H9 (cell line): ENCODE results near the gene MRAP. TPM values are rescaled to one million over a fixed set of nuclear protein-coding genes. Genes with fewer than 3 reads are reported as not detected.

Experiments
- DNase-seq: peaks from one replicate; pipeline ENCODE4 v3.0.0-alpha.2; 2017
- H2AFZ ChIP-seq: one replicate; pipeline ENCODE4 v1.6.1; 2013; ENCODE audit warnings: mild to moderate bottlenecking, low read length, control low read depth, moderate library complexity
- H2AK5ac ChIP-seq: 2 replicates; pipeline ENCODE4 v1.6.1; 2013; ENCODE audit warnings: low read length, control low read depth, mixed read lengths; ENCODE audit not compliant: insufficient read length
- H2BK120ac ChIP-seq: one replicate; pipeline ENCODE4 v1.6.1; 2013; ENCODE audit warnings: low read depth, mild to moderate bottlenecking, low read length, control low read depth, inconsistent platforms; ENCODE audit not compliant: poor library complexity, severe bottlenecking
- H2BK12ac ChIP-seq: 2 replicates; pipeline ENCODE4 v1.6.1; 2013; ENCODE audit warnings: low read length, control low read depth, mixed read lengths, low read depth; ENCODE audit not compliant: insufficient read length
- H2BK15ac ChIP-seq: 2 replicates; pipeline ENCODE4 v1.6.1; 2013; ENCODE audit warnings: low read depth, low read length, control low read depth
- H2BK20ac ChIP-seq: one replicate; pipeline ENCODE4 v1.6.1; 2013; ENCODE audit warnings: low read depth, mild to moderate bottlenecking, low read length, control low read depth, inconsistent platforms; ENCODE audit not compliant: poor library complexity, severe bottlenecking
- H2BK5ac ChIP-seq: 2 replicates; pipeline ENCODE4 v1.6.1; 2013; ENCODE audit warnings: low read length, control low read depth, mixed read lengths; ENCODE audit not compliant: insufficient read length
- H3K14ac ChIP-seq: 2 replicates; pipeline ENCODE4 v1.6.1; 2013; ENCODE audit warnings: low read length, control low read depth; ENCODE audit not compliant: insufficient read depth
- H3K18ac ChIP-seq: 2 replicates; pipeline ENCODE4 v1.6.1; 2013; ENCODE audit warnings: low read depth, mild to moderate bottlenecking, mixed read lengths, low read length, control low read depth; ENCODE audit not compliant: insufficient read length
- H3K23ac ChIP-seq: 2 replicates; pipeline ENCODE4 v1.6.1; 2013; ENCODE audit warnings: low read length, control low read depth, mixed read lengths, low read depth; ENCODE audit not compliant: insufficient read length
- H3K23me2 ChIP-seq: 2 replicates; pipeline ENCODE4 v1.6.1; 2013; ENCODE audit warnings: low read depth, mild to moderate bottlenecking, mixed read lengths, low read length, control low read depth; ENCODE audit not compliant: insufficient read length, poor library complexity, severe bottlenecking
- H3K27ac ChIP-seq: 2 replicates; pipeline ENCODE4 v1.5.1; 2013; ENCODE audit warnings: low read length, control low read depth, mixed read lengths, low read depth; ENCODE audit not compliant: insufficient read length
- H3K27me3 ChIP-seq: 2 replicates; pipeline ENCODE4 v1.6.1; 2013; ENCODE audit warnings: low read length, control low read depth, inconsistent platforms; ENCODE audit not compliant: insufficient read depth
- H3K4ac ChIP-seq: 2 replicates; pipeline ENCODE4 v1.6.1; 2013; ENCODE audit warnings: low read depth, mild to moderate bottlenecking, control low read depth, inconsistent platforms, low read length, moderate library complexity
- H3K4me1 ChIP-seq: 2 replicates; pipeline ENCODE4 v1.6.1; 2013; ENCODE audit warnings: low read length, control low read depth, inconsistent platforms; ENCODE audit not compliant: insufficient read depth
- H3K4me2 ChIP-seq: 2 replicates; pipeline ENCODE4 v1.6.1; 2013; ENCODE audit warnings: low read length, control low read depth, mixed read lengths; ENCODE audit not compliant: insufficient read length, insufficient read depth
- H3K56ac ChIP-seq: 2 replicates; pipeline ENCODE4 v1.6.1; 2013; ENCODE audit warnings: low read depth, mild to moderate bottlenecking, mixed read lengths, low read length, control low read depth; ENCODE audit not compliant: insufficient read length
- H3K79me1 ChIP-seq: 2 replicates; pipeline ENCODE4 v1.6.1; 2013; ENCODE audit warnings: low read depth, mild to moderate bottlenecking, moderate library complexity, low read length, control low read depth, inconsistent platforms; ENCODE audit not compliant: insufficient read depth, poor library complexity, severe bottlenecking
- H3K79me2 ChIP-seq: 2 replicates; pipeline ENCODE4 v1.6.1; 2013; ENCODE audit warnings: low read length, control low read depth, inconsistent platforms; ENCODE audit not compliant: insufficient read depth
- H3K9ac ChIP-seq: 2 replicates; pipeline ENCODE4 v1.6.1; 2013; ENCODE audit warnings: low read length, control low read depth, mixed read lengths; ENCODE audit not compliant: insufficient read length; ENCODE audit errors: extremely low read depth
- H3K9me3 ChIP-seq: one replicate; pipeline ENCODE4 v1.6.1; 2013; ENCODE audit warnings: low read depth, low read length, inconsistent platforms; ENCODE audit not compliant: control insufficient read depth
- H3T11ph ChIP-seq: one replicate; pipeline ENCODE4 v1.6.1; 2013; ENCODE audit warnings: mild to moderate bottlenecking, low read length, control low read depth, inconsistent platforms
- H4K20me1 ChIP-seq: one replicate; pipeline ENCODE4 v1.6.1; 2013; ENCODE audit not compliant: control insufficient read depth, insufficient read length, insufficient read depth
- H4K5ac ChIP-seq: 2 replicates; pipeline ENCODE4 v1.6.1; 2013; ENCODE audit warnings: low read depth, mild to moderate bottlenecking, mixed read lengths, low read length, control low read depth; ENCODE audit not compliant: insufficient read length
- H4K8ac ChIP-seq: replicated peaks from 2 replicates; pipeline ENCODE4 v1.6.1; 2013; ENCODE audit warnings: low read length, control low read depth, mixed read lengths, low read depth; ENCODE audit not compliant: insufficient read length
- H4K91ac ChIP-seq: 2 replicates; pipeline ENCODE4 v1.6.1; 2013; ENCODE audit warnings: low read depth, mild to moderate bottlenecking, moderate library complexity, mixed read lengths, low read length, control low read depth; ENCODE audit not compliant: insufficient read length
- H3K27ac Mint-ChIP-seq, 3 experiments: 2 replicates in 2 of 3; 3 replicates in 1 of 3; pipeline ENCODE4 v1.8.0; 2020 to 2021; ENCODE audit warnings: mixed read lengths in 3 of 3, mild to moderate bottlenecking in 1 of 3, moderate library complexity in 1 of 3
- H3K27me3 Mint-ChIP-seq: 2 replicates; pipeline ENCODE4 v1.8.0; 2021; ENCODE audit warnings: low read depth, mild to moderate bottlenecking, moderate library complexity, mixed read lengths
- H3K36me3 Mint-ChIP-seq, 3 experiments: 2 replicates in 2 of 3; 3 replicates in 1 of 3; pipeline ENCODE4 v1.8.0; 2020 to 2021; ENCODE audit warnings: low read depth in 3 of 3, mixed read lengths in 3 of 3; ENCODE audit not compliant: insufficient read depth in 1 of 3
- H3K4me1 Mint-ChIP-seq, 2 experiments: 2 replicates each; pipeline ENCODE4 v1.8.0; 2020; ENCODE audit warnings: mixed read lengths in 2 of 2
- H3K4me3 Mint-ChIP-seq, 2 experiments: 2 replicates in 1 of 2; 3 replicates in 1 of 2; pipeline ENCODE4 v1.8.0; 2020 to 2021; ENCODE audit warnings: mild to moderate bottlenecking in 2 of 2, mixed read lengths in 2 of 2, moderate library complexity in 1 of 2
- H3K9me3 Mint-ChIP-seq, 2 experiments: 2 replicates in 1 of 2; 3 replicates in 1 of 2; pipeline ENCODE4 v1.8.0; 2020; ENCODE audit warnings: mild to moderate bottlenecking in 2 of 2, mixed read lengths in 2 of 2, moderate library complexity in 1 of 2
- CTCF ChIP-seq: fragments of 200-600 bp; sonication (generic); conservative IDR thresholded peaks from 3 replicates; pipeline ENCODE4 v1.8.0; 2021; ENCODE audit warnings: antibody characterized with exemption, mild to moderate bottlenecking
- WGBS: extraction: QIAGEN DNeasy Blood & Tissue Kit; methylation state at CpG from one replicate; pipeline ENCODE4 v1.1.7; 2013; ENCODE audit warnings: missing lambda C conversion rate, low lambda C conversion rate, mixed read lengths; ENCODE audit not compliant: insufficient read length; ENCODE audit errors: extremely low coverage; 5-methylcytosine and 5-hydroxymethylcytosine counted together
- total RNA-seq: library from RNA; stranded (reverse); gene quantifications from 2 replicates; pipeline ENCODE4 v1.2.1, GENCODE V29; 2021

MRAP gene
- total RNA-seq, 1 experiment from 2014 or later = not detected

- Mint-ChIP-seq H3K4me3 (no peak overlapping the region), H3K4me1 (no peaks in the 10 kb centered on the region), H3K27me3 (no peaks in the 10 kb centered on the region), H3K36me3 (peaks cover 67 to 94% (median 86%) of the 10 kb centered on the region in 3 experiments), H3K9me3 (no peaks in the 10 kb centered on the region), H3K27ac (peak overlapping the region in 1 of 3 experiments; percentile 39; a peak in 1 of 7 replicates)
- no peak overlapping the region for H4K91ac ChIP-seq
- no CpG with 5 or more reads among the region's 11 CpGs for WGBS
- DNase-seq = no peak
- H3K79me1 ChIP-seq = no peaks in the 10 kb centered on the region
- no peak overlapping the region for H3K27ac ChIP-seq
- no peak overlapping the region for H2BK15ac ChIP-seq
- no peak overlapping the region for H3K14ac ChIP-seq
- no peak overlapping the region for H3K18ac ChIP-seq
- H3K9me3 ChIP-seq = no peaks in the 10 kb centered on the region
- H2AFZ ChIP-seq = no peak overlapping the region
- H4K20me1 ChIP-seq = no peaks in the 10 kb centered on the region
- no peak overlapping the region for H3T11ph ChIP-seq
- no peaks in the 10 kb centered on the region for H3K23me2 ChIP-seq
- H3K9ac ChIP-seq = no peak overlapping the region
- no peak for TF ChIP-seq CTCF
- H2BK12ac ChIP-seq = no peak overlapping the region
- no peak overlapping the region for H3K23ac ChIP-seq
- no peak overlapping the region for H2BK5ac ChIP-seq
- no peak overlapping the region for H2BK120ac ChIP-seq
- H3K4me2 ChIP-seq = no peak overlapping the region
- H3K4ac ChIP-seq = no peak overlapping the region
- no peak overlapping the region for H4K8ac ChIP-seq
- no peak overlapping the region for H2BK20ac ChIP-seq
- no peak overlapping the region for H2AK5ac ChIP-seq
- H4K5ac ChIP-seq = no peak overlapping the region
- no peaks in the 10 kb centered on the region for H3K27me3 ChIP-seq
- H3K56ac ChIP-seq = no peak overlapping the region
- no peaks in the 10 kb centered on the region for H3K79me2 ChIP-seq
- H3K4me1 ChIP-seq = no peaks in the 10 kb centered on the region
These were observed 49.3 kb downstream of the MRAP start for GRCh38 chr21:32347977-32348376.
